DMS114 treated with DMSO at 0.1 percent for 48 hours (cell line): ENCODE data around the gene CEACAM16.
"Not testable (repeated sequence)": the region's sequence is repeated elsewhere in the genome, so short reads cannot be mapped to it uniquely, and the experiment has no call there.

Source experiments
- DNase-seq: peaks from one replicate; lab custom pipeline; 2025; ENCODE audit not compliant: unreplicated experiment; lab: John Stamatoyannopoulos, UW

CEACAM16 gene

GRCh38 chr19:44698492-44699201 lies at the start of gene CEACAM16:
Gene CEACAM16, plus strand, starts transcription at chr19:44699151. Its CDS starts 2,306 bp downstream, at chr19:44701457.
- DNase-seq: no peak

GRCh38 chr19:44649578-44650145 lies 49.3 kb upstream of the CEACAM16 start:
- no peak for DNase-seq

GRCh38 chr19:44653343-44653742 lies 45.6 kb upstream of the CEACAM16 start:
- no peak for DNase-seq

- DNase-seq: no peak
These were observed 44.8 kb upstream of the CEACAM16 start for GRCh38 chr19:44653977-44654774.

- DNase-seq: no peak
These were observed 41.6 kb upstream of the CEACAM16 start for GRCh38 chr19:44657211-44657921.

- no peak for DNase-seq
These were observed 40.8 kb upstream of the CEACAM16 start for GRCh38 chr19:44658069-44658733.

GRCh38 chr19:44660081-44660480 lies 38.9 kb upstream of the CEACAM16 start:
- no peak for DNase-seq

- DNase-seq: no peak
These were observed 37.7 kb upstream of the CEACAM16 start for GRCh38 chr19:44661205-44661604.

- no peak for DNase-seq
These were observed 37.0 kb upstream of the CEACAM16 start for GRCh38 chr19:44661904-44662303.

GRCh38 chr19:44662691-44663385 lies 36.1 kb upstream of the CEACAM16 start:
- DNase-seq: no peak

GRCh38 chr19:44663996-44664395 lies 35.0 kb upstream of the CEACAM16 start:
- DNase-seq: no peak

GRCh38 chr19:44664976-44665375 lies 34.0 kb upstream of the CEACAM16 start:
- DNase-seq: no peak

- no peak for DNase-seq
These were observed 31.9 kb upstream of the CEACAM16 start for GRCh38 chr19:44666852-44667556.

- DNase-seq: no peak
These were observed 29.8 kb upstream of the CEACAM16 start for GRCh38 chr19:44668985-44669764.

GRCh38 chr19:44670027-44670426 lies 28.9 kb upstream of the CEACAM16 start:
- not testable (repeated sequence) for DNase-seq

- DNase-seq: no peak
These were observed 27.6 kb upstream of the CEACAM16 start, which contains the start of gene CEACAM19 for GRCh38 chr19:44671400-44671799. Gene CEACAM19, plus strand, starts transcription at chr19:44671482. Its CDS starts 450 bp downstream, at chr19:44671932.

- no peak for DNase-seq
These were observed 26.7 kb upstream of the CEACAM16 start for GRCh38 chr19:44672226-44672625.

- no peak for DNase-seq
These were observed 25.4 kb upstream of the CEACAM16 start for GRCh38 chr19:44673510-44673909.

- DNase-seq: no peak
These were observed 23.4 kb upstream of the CEACAM16 start for GRCh38 chr19:44675521-44675920.
